ENCODE measurements around the gene ABCG1.

ABCG1 gene

GRCh38 chr21:42186591-42186990, 32.3 kb upstream of the ABCG1 start:
- H3K4me3 ChIP-seq (ENCODE audit: low read length in 2 of 2) = no peak overlapping the region
- peaks cover 0 to 10% of the 10 kb centered on the region in 2 donors for H3K9me3 ChIP-seq (replicated peaks in 1 of 2; ENCODE audit: control insufficient read depth in 2 of 2, insufficient read depth in 1 of 2, low read depth in 1 of 2, low read length in 2 of 2)
- peaks cover 4% of the 10 kb centered on the region for H3K79me1 ChIP-seq (ENCODE audit: low read depth, low read length)
- H4K91ac ChIP-seq (ENCODE audit: low read depth, low read length, poor library complexity) = no peak overlapping the region
- H3K4me2 ChIP-seq (ENCODE audit: insufficient read depth, low read length, poor library complexity, severe bottlenecking) = no peak overlapping the region
- H3K23ac ChIP-seq (ENCODE audit: low read depth, low read length, poor library complexity) = no peak overlapping the region
- no peak overlapping the region for H2BK15ac ChIP-seq (ENCODE audit: low read length)
- no peak overlapping the region for H2BK5ac ChIP-seq (ENCODE audit: low read length)
- peaks cover 0 to 3% of the 10 kb centered on the region in 2 donors for H3K36me3 ChIP-seq (replicated peaks in 1 of 2; ENCODE audit: control insufficient read depth in 2 of 2, insufficient read depth in 2 of 2, low read length in 2 of 2)
- H2AK5ac ChIP-seq (ENCODE audit: low read depth, low read length) = no peak overlapping the region
- H3K9ac ChIP-seq (ENCODE audit: low read depth, low read length, poor library complexity) = no peak overlapping the region
- H2BK12ac ChIP-seq (ENCODE audit: low read length) = no peak overlapping the region
- no peak for DNase-seq (ENCODE audit: low spot score)
- H3K4ac ChIP-seq (ENCODE audit: low read length) = no peak overlapping the region
- no peak overlapping the region for H2BK120ac ChIP-seq (ENCODE audit: low read depth, low read length)
- H4K8ac ChIP-seq (ENCODE audit: low read depth, low read length) = no peak overlapping the region
- no peak overlapping the region for H2AFZ ChIP-seq (ENCODE audit: low read length)
- H3K27ac ChIP-seq (replicated peaks; ENCODE audit: low read length) = no peak overlapping the region
- peaks cover 0 to 3% (median 3%) of the 10 kb centered on the region in 3 experiments for H3K27me3 ChIP-seq (ENCODE audit: control insufficient read depth in 3 of 3, insufficient read depth in 3 of 3, low read depth in 1 of 3, low read length in 3 of 3)
- no peak overlapping the region for H3K18ac ChIP-seq (ENCODE audit: low read length)
- no peak overlapping the region for H3K14ac ChIP-seq (ENCODE audit: low read length)
- no CpG with 5 or more reads among the region's 2 CpGs for WGBS, 2 donors (ENCODE audit: extremely low coverage in 2 of 2, insufficient read length in 2 of 2, insufficient replicate concordance in 1 of 2)
- H3K4me1 ChIP-seq (ENCODE audit: control insufficient read depth in 2 of 2, insufficient read depth in 1 of 2, low read depth in 1 of 2, low read length in 2 of 2) = peaks cover 0 to 3% of the 10 kb centered on the region in 2 donors

- DNase-seq (ENCODE audit: low spot score) = no peak
- no peak overlapping the region for H4K91ac ChIP-seq (ENCODE audit: low read depth, low read length, poor library complexity)
These were observed 30.8 kb upstream of the ABCG1 start for GRCh38 chr21:42187976-42188653.

GRCh38 chr21:42188663-42189062, 30.3 kb upstream of the ABCG1 start:
- H3K14ac ChIP-seq (ENCODE audit: low read length) = no peak overlapping the region
- H3K27me3 ChIP-seq (ENCODE audit: control insufficient read depth in 3 of 3, insufficient read depth in 3 of 3, low read depth in 1 of 3, low read length in 3 of 3) = peaks cover 0 to 3% (median 3%) of the 10 kb centered on the region in 3 experiments
- peaks cover 0 to 3% of the 10 kb centered on the region in 2 donors for H3K36me3 ChIP-seq (replicated peaks in 1 of 2; ENCODE audit: control insufficient read depth in 2 of 2, insufficient read depth in 2 of 2, low read length in 2 of 2)
- H3K4me3 ChIP-seq (ENCODE audit: low read length in 2 of 2) = no peak overlapping the region
- H3K27ac ChIP-seq (replicated peaks; ENCODE audit: low read length) = no peak overlapping the region
- no peak overlapping the region for H2BK12ac ChIP-seq (ENCODE audit: low read length)
- H3K4me2 ChIP-seq (ENCODE audit: insufficient read depth, low read length, poor library complexity, severe bottlenecking) = no peak overlapping the region
- WGBS, 2 donors (ENCODE audit: extremely low coverage in 2 of 2, insufficient read length in 2 of 2, insufficient replicate concordance in 1 of 2) = no CpG with 5 or more reads among the region's 4 CpGs
- H2AFZ ChIP-seq (ENCODE audit: low read length) = no peak overlapping the region
- no peak overlapping the region for H3K23ac ChIP-seq (ENCODE audit: low read depth, low read length, poor library complexity)
- peaks cover 0 to 6% of the 10 kb centered on the region in 2 donors for H3K9me3 ChIP-seq (replicated peaks in 1 of 2; ENCODE audit: control insufficient read depth in 2 of 2, insufficient read depth in 1 of 2, low read depth in 1 of 2, low read length in 2 of 2)
- no peak overlapping the region for H3K18ac ChIP-seq (ENCODE audit: low read length)
- peaks cover 0 to 3% of the 10 kb centered on the region in 2 donors for H3K4me1 ChIP-seq (ENCODE audit: control insufficient read depth in 2 of 2, insufficient read depth in 1 of 2, low read depth in 1 of 2, low read length in 2 of 2)
- no peak for DNase-seq (ENCODE audit: low spot score)
- no peak overlapping the region for H3K4ac ChIP-seq (ENCODE audit: low read length)
- H2BK120ac ChIP-seq (ENCODE audit: low read depth, low read length) = no peak overlapping the region
- H3K9ac ChIP-seq (ENCODE audit: low read depth, low read length, poor library complexity) = no peak overlapping the region
- H2BK5ac ChIP-seq (ENCODE audit: low read length) = no peak overlapping the region
- H4K8ac ChIP-seq (ENCODE audit: low read depth, low read length) = no peak overlapping the region
- no peak overlapping the region for H4K91ac ChIP-seq (ENCODE audit: low read depth, low read length, poor library complexity)
- H2BK15ac ChIP-seq (ENCODE audit: low read length) = no peak overlapping the region
- H3K79me1 ChIP-seq (ENCODE audit: low read depth, low read length) = peaks cover 4% of the 10 kb centered on the region
- H2AK5ac ChIP-seq (ENCODE audit: low read depth, low read length) = no peak overlapping the region

More at GRCh38 chr21:42187976-42188653, 30.8 kb upstream of the ABCG1 start:
- no peak overlapping the region for H3K14ac ChIP-seq (ENCODE audit: low read length)
- no peak overlapping the region for H2BK12ac ChIP-seq (ENCODE audit: low read length)
- H3K4me1 ChIP-seq (ENCODE audit: control insufficient read depth in 2 of 2, insufficient read depth in 1 of 2, low read depth in 1 of 2, low read length in 2 of 2) = peaks cover 0 to 3% of the 10 kb centered on the region in 2 donors
- no peak overlapping the region for H3K23ac ChIP-seq (ENCODE audit: low read depth, low read length, poor library complexity)
- no CpG with 5 or more reads among the region's 8 CpGs for WGBS, 2 donors (ENCODE audit: extremely low coverage in 2 of 2, insufficient read length in 2 of 2, insufficient replicate concordance in 1 of 2)
- H3K9me3 ChIP-seq (replicated peaks in 1 of 2; ENCODE audit: control insufficient read depth in 2 of 2, insufficient read depth in 1 of 2, low read depth in 1 of 2, low read length in 2 of 2) = peaks cover 0 to 10% of the 10 kb centered on the region in 2 donors
- H2AFZ ChIP-seq (ENCODE audit: low read length) = no peak overlapping the region
- H3K27ac ChIP-seq (replicated peaks; ENCODE audit: low read length) = no peak overlapping the region
- H2BK15ac ChIP-seq (ENCODE audit: low read length) = no peak overlapping the region
- H2AK5ac ChIP-seq (ENCODE audit: low read depth, low read length) = no peak overlapping the region
- H3K36me3 ChIP-seq (replicated peaks in 1 of 2; ENCODE audit: control insufficient read depth in 2 of 2, insufficient read depth in 2 of 2, low read length in 2 of 2) = peaks cover 0 to 3% of the 10 kb centered on the region in 2 donors
- H3K79me1 ChIP-seq (ENCODE audit: low read depth, low read length) = peaks cover 4% of the 10 kb centered on the region
- no peak overlapping the region for H3K18ac ChIP-seq (ENCODE audit: low read length)
- H3K4me2 ChIP-seq (ENCODE audit: insufficient read depth, low read length, poor library complexity, severe bottlenecking) = no peak overlapping the region
- H3K9ac ChIP-seq (ENCODE audit: low read depth, low read length, poor library complexity) = no peak overlapping the region
- H4K8ac ChIP-seq (ENCODE audit: low read depth, low read length) = no peak overlapping the region
- H3K4ac ChIP-seq (ENCODE audit: low read length) = no peak overlapping the region
- peaks cover 0 to 3% (median 3%) of the 10 kb centered on the region in 3 experiments for H3K27me3 ChIP-seq (ENCODE audit: control insufficient read depth in 3 of 3, insufficient read depth in 3 of 3, low read depth in 1 of 3, low read length in 3 of 3)
- no peak overlapping the region for H2BK120ac ChIP-seq (ENCODE audit: low read depth, low read length)
- no peak overlapping the region for H3K4me3 ChIP-seq (ENCODE audit: low read length in 2 of 2)
- H2BK5ac ChIP-seq (ENCODE audit: low read length) = no peak overlapping the region

GRCh38 chr21:42189431-42189830, 29.5 kb upstream of the ABCG1 start:
- H3K9me3 ChIP-seq (replicated peaks in 1 of 2; ENCODE audit: control insufficient read depth in 2 of 2, insufficient read depth in 1 of 2, low read depth in 1 of 2, low read length in 2 of 2) = peaks cover 0 to 2% of the 10 kb centered on the region in 2 donors
- H3K36me3 ChIP-seq (replicated peaks in 1 of 2; ENCODE audit: control insufficient read depth in 2 of 2, insufficient read depth in 2 of 2, low read length in 2 of 2) = no peaks in the 10 kb centered on the region

More at GRCh38 chr21:42189431-42189830, 29.5 kb upstream of the ABCG1 start:
- WGBS, 2 donors (ENCODE audit: extremely low coverage in 2 of 2, insufficient read length in 2 of 2, insufficient replicate concordance in 1 of 2) = no CpG with 5 or more reads among the region's 1 CpG
- Histone ChIP-seq H3K18ac (ENCODE audit: low read length) (no peak overlapping the region), H4K91ac (ENCODE audit: low read depth, low read length, poor library complexity) (no peak overlapping the region), H3K4me1 (ENCODE audit: control insufficient read depth in 2 of 2, insufficient read depth in 1 of 2, low read depth in 1 of 2, low read length in 2 of 2) (no peaks in the 10 kb centered on the region), H3K14ac (ENCODE audit: low read length) (no peak overlapping the region), H3K27me3 (ENCODE audit: control insufficient read depth in 3 of 3, insufficient read depth in 3 of 3, low read depth in 1 of 3, low read length in 3 of 3) (no peaks in the 10 kb centered on the region), H2BK120ac (ENCODE audit: low read depth, low read length) (no peak overlapping the region), H3K23ac (ENCODE audit: low read depth, low read length, poor library complexity) (no peak overlapping the region), H2BK12ac (ENCODE audit: low read length) (no peak overlapping the region), H3K4me2 (ENCODE audit: insufficient read depth, low read length, poor library complexity, severe bottlenecking) (no peak overlapping the region), H2BK15ac (ENCODE audit: low read length) (no peak overlapping the region), H2AK5ac (ENCODE audit: low read depth, low read length) (no peak overlapping the region), H3K4me3 (ENCODE audit: low read length in 2 of 2) (no peak overlapping the region), H2BK5ac (ENCODE audit: low read length) (no peak overlapping the region), H2AFZ (ENCODE audit: low read length) (no peak overlapping the region), H4K8ac (ENCODE audit: low read depth, low read length) (no peak overlapping the region), H3K9ac (ENCODE audit: low read depth, low read length, poor library complexity) (no peak overlapping the region), H3K4ac (ENCODE audit: low read length) (no peak overlapping the region), H3K79me1 (ENCODE audit: low read depth, low read length) (no peaks in the 10 kb centered on the region), H3K27ac (replicated peaks; ENCODE audit: low read length) (no peak overlapping the region)
- no peak for DNase-seq (ENCODE audit: low spot score)

Data from neuronal stem cell (in vitro differentiated cells).